ENCODE results near the gene KRT38. TPM values are rescaled to one million over a fixed set of nuclear protein-coding genes. Genes with fewer than 3 reads are reported as not detected.

KRT38 gene
- not detected for total RNA-seq
- not detected for polyA plus RNA-seq
- long read RNA-seq, donor 1, result 0 reads
- long read RNA-seq, donor 2, result 0 reads
- long read RNA-seq, donor 3, result 0 reads
- long read RNA-seq, donor 4, result 0 reads
- long read RNA-seq, donor 5, result 0 reads

GRCh38 chr17:41440531-41441033 lies at the start of gene KRT38:
Gene KRT38, minus strand, starts transcription at chr17:41440983. Its CDS starts 62 bp downstream, at chr17:41440921.
- Histone ChIP-seq H3K4me1 (ENCODE audit: control insufficient read depth in 5 of 5, insufficient read depth in 5 of 5, low read length in 5 of 5) (no peaks in the 10 kb centered on the region), H3K27me3 (ENCODE audit: control insufficient read depth in 3 of 3, insufficient read depth in 3 of 3, low read length in 2 of 3) (no peaks in the 10 kb centered on the region), H3K36me3 (ENCODE audit: control insufficient read depth in 4 of 4, insufficient read depth in 4 of 4, low read length in 4 of 4) (no peaks in the 10 kb centered on the region), H3K27ac (ENCODE audit: low read depth in 1 of 2, low read length in 1 of 2) (no peak within 1 kb of the TSS), H3K4me3 (no peak within 1 kb of the TSS), H3K9me3 (ENCODE audit: control insufficient read depth in 4 of 4, insufficient read depth in 3 of 4, low read length in 3 of 4) (peaks cover 0 to 3% (median 0%) of the 10 kb centered on the region in 4 donors), H3K9ac (ENCODE audit: insufficient read depth in 1 of 2, low read length in 2 of 2) (no peak within 1 kb of the TSS)
- TF ChIP-seq, protein P1, sequence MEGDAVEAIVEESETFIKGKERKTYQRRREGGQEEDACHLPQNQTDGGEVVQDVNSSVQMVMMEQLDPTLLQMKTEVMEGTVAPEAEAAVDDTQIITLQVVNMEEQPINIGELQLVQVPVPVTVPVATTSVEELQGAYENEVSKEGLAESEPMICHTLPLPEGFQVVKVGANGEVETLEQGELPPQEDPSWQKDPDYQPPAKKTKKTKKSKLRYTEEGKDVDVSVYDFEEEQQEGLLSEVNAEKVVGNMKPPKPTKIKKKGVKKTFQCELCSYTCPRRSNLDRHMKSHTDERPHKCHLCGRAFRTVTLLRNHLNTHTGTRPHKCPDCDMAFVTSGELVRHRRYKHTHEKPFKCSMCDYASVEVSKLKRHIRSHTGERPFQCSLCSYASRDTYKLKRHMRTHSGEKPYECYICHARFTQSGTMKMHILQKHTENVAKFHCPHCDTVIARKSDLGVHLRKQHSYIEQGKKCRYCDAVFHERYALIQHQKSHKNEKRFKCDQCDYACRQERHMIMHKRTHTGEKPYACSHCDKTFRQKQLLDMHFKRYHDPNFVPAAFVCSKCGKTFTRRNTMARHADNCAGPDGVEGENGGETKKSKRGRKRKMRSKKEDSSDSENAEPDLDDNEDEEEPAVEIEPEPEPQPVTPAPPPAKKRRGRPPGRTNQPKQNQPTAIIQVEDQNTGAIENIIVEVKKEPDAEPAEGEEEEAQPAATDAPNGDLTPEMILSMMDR (IDR thresholded peaks at IDR 0.05; ENCODE audit: control extremely low read depth, extremely low read depth), result no peak
- DNase-seq, result no peak
- ATAC-seq (ENCODE audit: insufficient read depth, low FRiP score), result no peak
- WGBS, 2 donors, result 93 to 97% methylated on average over 10 of the region's 10 CpGs

GRCh38 chr17:41489531-41489930 lies 48.7 kb upstream of the KRT38 start, which contains the start of gene KRT36:
Gene KRT36, minus strand, starts transcription at chr17:41489910. Its CDS starts 46 bp downstream, at chr17:41489864.
- Histone ChIP-seq H3K4me1 (ENCODE audit: control insufficient read depth in 5 of 5, insufficient read depth in 5 of 5, low read length in 5 of 5) (peaks cover 0 to 9% (median 5%) of the 10 kb centered on the region in 5 donors), H3K27ac (ENCODE audit: low read depth in 1 of 2, low read length in 1 of 2) (no peak within 1 kb of the TSS), H3K27me3 (ENCODE audit: control insufficient read depth in 3 of 3, insufficient read depth in 3 of 3, low read length in 2 of 3) (no peaks in the 10 kb centered on the region), H3K4me3 (no peak within 1 kb of the TSS), H3K9me3 (ENCODE audit: control insufficient read depth in 4 of 4, insufficient read depth in 3 of 4, low read length in 3 of 4) (no peaks in the 10 kb centered on the region), H3K9ac (ENCODE audit: insufficient read depth in 1 of 2, low read length in 2 of 2) (no peak within 1 kb of the TSS), H3K36me3 (ENCODE audit: control insufficient read depth in 4 of 4, insufficient read depth in 4 of 4, low read length in 4 of 4) (no peaks in the 10 kb centered on the region)
- ATAC-seq (ENCODE audit: insufficient read depth, low FRiP score), result no peak
- DNase-seq, result no peak
- TF ChIP-seq, protein P1 (IDR thresholded peaks at IDR 0.05; ENCODE audit: control extremely low read depth, extremely low read depth), result no peak
- 90 to 94% methylated on average over 12 of the region's 12 CpGs for WGBS, 2 donors

GRCh38 chr17:41486809-41487530 lies 46.2 kb upstream of the KRT38 start:
- H3K27me3 ChIP-seq (ENCODE audit: control insufficient read depth in 3 of 3, insufficient read depth in 3 of 3, low read length in 2 of 3), result no peaks in the 10 kb centered on the region
- 60 to 64% methylated on average over 29 of the region's 29 CpGs for WGBS, 2 donors
- ATAC-seq (ENCODE audit: insufficient read depth, low FRiP score), result no peak
- TF ChIP-seq, protein P1 (IDR thresholded peaks at IDR 0.05; ENCODE audit: control extremely low read depth, extremely low read depth), result no peak
- H3K4me1 ChIP-seq (ENCODE audit: control insufficient read depth in 5 of 5, insufficient read depth in 5 of 5, low read length in 5 of 5), result no peaks in the 10 kb centered on the region
- H3K36me3 ChIP-seq (ENCODE audit: control insufficient read depth in 4 of 4, insufficient read depth in 4 of 4, low read length in 4 of 4), result no peaks in the 10 kb centered on the region
- DNase-seq, result no peak
- H3K9me3 ChIP-seq (ENCODE audit: control insufficient read depth in 4 of 4, insufficient read depth in 3 of 4, low read length in 3 of 4), result no peaks in the 10 kb centered on the region
- no peak overlapping the region for H3K9ac ChIP-seq (ENCODE audit: insufficient read depth in 1 of 2, low read length in 2 of 2)
- no peak overlapping the region for H3K4me3 ChIP-seq
- no peak overlapping the region for H3K27ac ChIP-seq (ENCODE audit: low read depth in 1 of 2, low read length in 1 of 2)

Data from lung (tissue), 16 donors.